Stimulated activated CD4-positive, alpha-beta T cell treated with anti-CD3 and anti-CD28 coated beads, Interleukin-1b, Interleukin-23, amount 100 ng/mL, for 1 hour (primary cell): ENCODE data around the gene PCDH17.

ENCODE experiments used
- DNase-seq, 2 donors: peaks; one replicate each; pipeline ENCODE4 v3.0.0-alpha.2; 2020; ENCODE audit warnings: low read depth in 2 of 2

PCDH17 gene

DNA sequence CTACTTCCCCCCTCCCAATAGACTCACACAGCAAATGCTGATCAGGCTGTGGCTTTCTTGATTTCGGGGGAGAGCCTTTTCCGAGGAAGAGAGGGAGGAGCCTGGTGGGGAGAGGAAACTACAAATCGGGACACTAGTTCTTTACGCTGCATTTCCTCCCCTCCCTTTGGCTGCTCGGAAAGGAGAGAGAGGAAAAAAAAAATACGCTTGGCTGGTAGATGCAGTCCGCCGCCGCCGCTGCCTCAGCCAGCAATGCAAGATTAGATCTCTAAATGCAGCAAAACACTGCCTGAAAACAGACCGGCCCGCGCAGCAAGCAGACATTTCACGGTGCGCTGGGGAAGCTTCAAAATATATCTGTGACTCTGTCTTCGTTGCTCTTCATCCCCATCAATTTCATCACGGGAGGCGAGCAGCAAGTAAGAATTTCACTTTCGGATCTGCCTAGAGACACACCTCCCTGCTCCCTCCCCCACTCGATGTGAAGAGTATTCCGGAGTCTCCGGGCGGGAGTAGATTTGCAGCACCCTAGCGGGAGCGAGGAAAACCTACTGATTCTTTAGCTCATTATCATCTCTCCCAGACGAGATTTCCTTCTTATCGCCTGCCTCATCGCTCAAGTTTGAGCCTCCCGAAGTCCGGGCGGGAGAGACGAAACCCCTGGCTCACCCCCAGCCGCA, at the start of gene PCDH17:
Gene PCDH17 (plus strand): TSS at position 149 of the 680 bp plus-strand sequence. CDS start 803 bp downstream, outside the sequence.
- no peak for DNase-seq

GRCh38 chr13:57582032-57582431, 49.5 kb upstream of the PCDH17 start:
- no peak for DNase-seq

- DNase-seq, result no peak
Observed at GRCh38 chr13:57583529-57583928, 48.0 kb upstream of the PCDH17 start.

DNA sequence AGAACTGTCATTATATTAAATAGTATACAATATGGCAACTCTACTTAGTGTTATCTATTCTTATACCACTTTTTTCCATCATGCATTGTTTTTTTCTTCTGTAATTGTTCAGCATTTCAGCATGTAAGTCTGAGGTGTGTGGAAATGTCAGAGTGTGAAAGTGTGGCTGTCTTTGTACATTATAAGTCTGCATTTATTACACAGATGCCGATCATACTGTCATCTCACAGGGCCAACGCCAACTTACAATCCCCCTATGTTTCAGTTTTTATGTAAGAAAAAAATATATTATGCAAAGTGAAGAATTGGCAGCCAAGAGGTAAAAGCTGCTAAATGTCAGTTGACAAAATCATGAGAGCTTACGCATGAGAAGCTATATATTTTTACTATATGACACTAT, 42.9 kb upstream of the PCDH17 start:
- no peak for DNase-seq

- no peak for DNase-seq
Observed at GRCh38 chr13:57595775-57596174, 35.8 kb upstream of the PCDH17 start.

DNA sequence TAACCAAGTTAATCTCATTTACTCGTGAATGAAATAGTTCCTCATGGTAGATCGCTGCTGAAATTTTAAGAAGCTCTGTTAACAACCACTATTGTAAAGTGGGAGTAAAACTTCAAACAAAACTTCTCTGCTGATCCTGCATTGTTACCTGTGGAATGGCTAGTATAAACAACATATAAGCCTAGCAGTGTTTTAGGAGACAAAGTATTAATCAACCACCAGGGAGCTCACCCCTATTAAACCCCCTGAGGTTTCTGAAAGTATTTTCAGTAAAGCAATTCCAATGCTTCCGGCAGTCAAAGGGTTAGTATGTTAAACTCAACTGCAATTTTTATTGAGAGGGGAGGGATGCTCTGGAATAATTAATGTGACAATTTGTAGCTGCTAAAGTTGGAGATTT, 30.0 kb upstream of the PCDH17 start:
- no peak for DNase-seq

- no peak for DNase-seq
Observed at GRCh38 chr13:57604442-57604841, 27.1 kb upstream of the PCDH17 start.

DNA sequence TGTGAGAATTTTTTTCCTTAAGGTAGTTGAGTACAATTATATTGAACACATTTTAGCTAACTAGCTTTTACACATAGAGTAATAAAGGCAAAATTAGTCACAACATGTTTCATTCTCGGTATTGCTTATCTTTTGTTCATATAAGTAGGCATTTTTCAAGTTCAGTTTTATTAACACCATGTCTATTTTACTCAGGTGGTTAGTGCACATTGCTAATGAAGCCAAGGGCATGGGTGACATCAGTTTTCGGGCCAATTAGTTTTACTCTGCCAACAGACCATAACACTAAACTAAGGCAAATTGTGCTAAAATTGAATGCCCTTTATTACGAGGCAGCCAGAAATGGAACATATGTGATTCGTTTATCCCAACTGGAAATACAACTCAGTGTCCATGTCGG, 19.6 kb upstream of the PCDH17 start:
- no peak for DNase-seq

DNA sequence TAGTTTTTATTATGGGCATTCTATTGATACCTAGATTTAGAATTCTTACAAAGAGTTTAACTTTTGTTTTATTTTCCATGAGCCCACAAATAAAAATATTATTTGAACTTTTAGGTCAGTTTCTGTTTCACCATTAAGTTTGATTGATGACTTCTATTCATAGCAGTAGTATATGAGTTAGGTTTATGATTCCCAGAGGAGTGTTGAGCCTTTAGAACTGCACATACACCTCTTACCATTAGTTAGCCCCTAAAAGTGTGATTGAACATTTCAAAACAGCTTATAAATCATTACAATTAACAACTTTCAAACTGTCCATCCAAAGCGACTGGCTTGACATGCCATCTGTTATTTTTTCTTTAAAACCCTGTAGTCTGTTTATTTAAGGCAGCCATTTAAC, 19.0 kb upstream of the PCDH17 start:
- no peak for DNase-seq

GRCh38 chr13:57624565-57625435, 6.7 kb upstream of the PCDH17 start:
- no peak for DNase-seq

DNA sequence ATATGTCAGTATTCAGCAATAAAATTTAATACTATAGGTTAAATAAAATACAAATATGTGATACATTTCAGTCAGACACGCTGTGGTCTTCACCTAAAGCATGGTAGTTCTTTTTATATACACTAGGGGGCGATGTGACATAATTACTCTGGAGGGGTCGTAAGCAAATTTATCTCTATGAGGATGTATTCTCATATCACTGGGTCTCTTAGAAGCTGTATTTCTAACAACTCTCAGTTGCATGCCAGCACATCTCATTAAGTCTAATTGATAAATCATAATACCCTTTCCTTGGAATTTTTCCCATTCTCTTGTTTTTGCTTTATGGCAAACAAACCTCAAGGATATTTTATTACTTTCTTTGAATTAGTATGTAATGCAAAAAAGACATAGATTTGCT, 3.9 kb upstream of the PCDH17 start:
- DNase-seq, result no peak

DNA sequence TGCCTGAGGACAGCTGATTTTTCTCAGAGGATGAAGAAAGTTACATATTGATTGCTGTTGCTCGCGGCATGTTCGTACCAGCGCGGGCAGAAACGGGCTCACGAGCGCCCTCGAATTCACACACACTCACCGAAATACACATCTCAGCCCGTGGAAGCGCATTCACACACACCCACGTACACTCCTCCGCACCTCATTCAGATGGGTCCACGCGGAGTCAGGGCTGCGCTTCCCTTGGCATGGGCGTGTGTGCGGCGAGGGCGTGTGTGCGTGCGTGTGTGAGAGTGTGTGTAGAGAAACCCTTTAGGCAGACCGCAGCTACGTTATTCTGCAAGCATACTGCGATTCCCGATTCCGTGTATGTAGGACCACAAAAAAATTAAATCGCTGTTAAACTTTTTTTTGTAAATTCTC, 2.1 kb upstream of the PCDH17 start:
- DNase-seq, result no peak

DNA sequence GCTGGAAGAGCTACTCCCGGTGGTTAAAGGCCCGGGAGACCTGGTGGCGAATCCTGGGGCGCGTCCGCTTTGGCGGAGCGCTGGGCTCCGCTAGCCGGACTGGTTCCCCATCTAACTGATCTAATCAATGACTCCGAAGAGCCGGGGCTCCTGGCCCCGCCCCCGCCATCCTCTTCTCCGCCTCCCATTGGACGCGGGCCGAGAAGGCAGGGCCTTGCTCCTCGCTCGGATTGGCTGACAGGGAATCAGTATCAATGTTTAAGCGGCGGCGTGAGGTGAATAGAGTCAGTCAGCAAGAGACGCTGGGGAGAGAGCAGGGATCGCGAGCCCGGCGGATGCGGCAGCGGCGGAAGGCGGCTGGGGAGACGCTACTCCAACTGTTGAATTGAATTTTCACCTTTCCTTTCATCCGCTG, 1.7 kb upstream of the PCDH17 start:
- no peak for DNase-seq

DNA sequence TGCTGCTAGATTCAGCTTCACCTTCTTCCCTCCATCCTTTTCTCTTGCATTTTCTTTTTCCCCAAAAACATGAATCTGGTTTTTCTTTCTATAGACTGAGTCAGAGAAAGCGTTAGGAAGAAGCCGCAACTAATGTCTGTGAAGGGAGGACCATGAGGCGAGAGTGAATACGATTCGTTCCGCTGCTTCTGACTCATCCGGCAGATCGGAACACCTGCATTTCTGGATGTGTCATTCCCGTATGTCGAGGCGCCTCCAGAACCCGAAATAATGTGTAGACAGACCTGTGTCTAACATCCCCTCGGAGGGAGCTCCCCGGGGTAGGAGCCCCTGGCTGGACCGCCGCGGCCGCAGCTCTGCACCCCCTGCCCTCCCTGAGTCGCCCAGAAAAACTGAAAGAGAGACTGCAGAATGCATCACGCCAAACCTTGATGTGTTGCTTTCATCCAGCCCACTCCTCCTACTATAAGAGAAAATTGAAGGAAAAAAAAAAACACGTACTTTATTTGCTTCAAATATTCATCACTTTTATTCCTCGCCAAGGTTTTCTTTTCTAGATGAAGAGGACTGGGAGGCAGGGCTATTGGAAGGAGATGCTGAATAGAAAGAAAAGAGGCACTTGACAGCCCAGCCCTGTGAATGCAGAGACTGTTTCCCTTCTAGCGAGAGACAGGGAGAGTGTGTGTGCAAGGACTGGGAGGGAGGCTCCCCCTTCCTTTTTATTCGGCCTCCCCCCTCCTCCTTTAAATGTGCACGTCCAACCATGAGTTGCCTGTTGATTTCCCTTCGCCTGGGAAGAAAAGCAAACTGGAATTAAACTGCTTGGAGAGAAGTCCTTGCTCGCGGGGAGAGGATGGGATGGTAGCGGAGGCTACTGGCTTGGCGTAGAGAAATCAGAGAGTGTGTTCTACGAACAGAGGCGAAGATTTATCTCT, 616 bp upstream of the PCDH17 start:
- DNase-seq, result no peak

GRCh38 chr13:57632276-57633140, 964 bp downstream of the PCDH17 start:
- no peak for DNase-seq

- DNase-seq, result no peak
Observed at GRCh38 chr13:57633141-57633949, 1.8 kb downstream of the PCDH17 start.

DNA sequence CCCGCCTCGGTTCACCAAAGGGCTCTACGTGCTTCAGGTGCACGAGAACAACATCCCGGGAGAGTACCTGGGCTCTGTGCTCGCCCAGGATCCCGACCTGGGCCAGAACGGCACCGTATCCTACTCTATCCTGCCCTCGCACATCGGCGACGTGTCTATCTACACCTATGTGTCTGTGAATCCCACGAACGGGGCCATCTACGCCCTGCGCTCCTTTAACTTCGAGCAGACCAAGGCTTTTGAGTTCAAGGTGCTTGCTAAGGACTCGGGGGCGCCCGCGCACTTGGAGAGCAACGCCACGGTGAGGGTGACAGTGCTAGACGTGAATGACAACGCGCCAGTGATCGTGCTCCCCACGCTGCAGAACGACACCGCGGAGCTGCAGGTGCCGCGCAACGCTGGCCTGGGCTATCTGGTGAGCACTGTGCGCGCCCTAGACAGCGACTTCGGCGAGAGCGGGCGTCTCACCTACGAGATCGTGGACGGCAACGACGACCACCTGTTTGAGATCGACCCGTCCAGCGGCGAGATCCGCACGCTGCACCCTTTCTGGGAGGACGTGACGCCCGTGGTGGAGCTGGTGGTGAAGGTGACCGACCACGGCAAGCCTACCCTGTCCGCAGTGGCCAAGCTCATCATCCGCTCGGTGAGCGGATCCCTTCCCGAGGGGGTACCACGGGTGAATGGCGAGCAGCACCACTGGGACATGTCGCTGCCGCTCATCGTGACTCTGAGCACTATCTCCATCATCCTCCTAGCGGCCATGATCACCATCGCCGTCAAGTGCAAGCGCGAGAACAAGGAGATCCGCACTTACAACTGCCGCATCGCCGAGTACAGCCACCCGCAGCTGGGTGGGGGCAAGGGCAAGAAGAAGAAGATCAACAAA, 2.6 kb downstream of the PCDH17 start:
- no peak for DNase-seq

GRCh38 chr13:57634839-57635165, 3.3 kb downstream of the PCDH17 start:
- DNase-seq, result no peak

DNA sequence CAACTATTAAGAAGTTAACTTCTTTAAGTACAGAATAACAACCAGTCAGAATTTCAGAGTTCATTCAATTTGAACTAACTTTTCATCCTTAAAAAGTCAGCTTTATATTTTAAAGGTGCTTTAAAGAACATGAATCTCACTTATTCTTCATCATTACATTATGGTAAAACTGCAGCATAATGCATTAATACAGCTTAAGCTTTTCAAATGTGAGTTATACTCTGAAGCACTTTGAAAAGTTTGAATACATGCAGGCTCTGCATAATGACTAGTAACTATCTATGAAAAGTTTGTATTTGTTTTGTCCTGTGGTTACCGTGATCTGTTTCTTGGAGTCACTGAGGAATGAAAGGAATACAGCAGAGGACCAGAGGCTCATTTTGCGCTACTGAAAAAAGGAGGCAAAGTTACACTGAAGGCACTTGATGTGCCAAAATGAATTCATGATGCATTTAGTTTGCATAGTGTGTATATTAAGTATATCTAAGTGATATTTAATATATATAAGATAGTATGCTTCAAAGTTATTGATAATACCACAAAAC, 4.1 kb downstream of the PCDH17 start:
- DNase-seq, result no peak
